ENCODE data around the gene CHMP2A.

Gene CHMP2A

GRCh38 chr19:58543826-58544590, 10.9 kb downstream of the CHMP2A start, which contains the start of gene TRIM28 (continued):
- TF ChIP-seq ZNF184 (tag by site-specific recombination; IDR thresholded peaks at IDR 0.05) (no peak), ZNF138 (tag by site-specific recombination; IDR thresholded peaks at IDR 0.05; ENCODE audit: borderline replicate concordance) (no peak), ZNF501 (tag by site-specific recombination; IDR thresholded peaks at IDR 0.05) (peak; percentile 61; the same call in 1 of the 2 replicates), ZNF571 (tag by site-specific recombination; IDR thresholded peaks at IDR 0.05) (no peak), HOXC10 (CRISPR knock-in tag; IDR thresholded peaks at IDR 0.05) (peak; percentile 96; the same call in 1 of the 2 replicates), MZF1 (tag by site-specific recombination; IDR thresholded peaks at IDR 0.05; ENCODE audit: borderline replicate concordance) (peak; percentile 99), ZNF664 (tag by site-specific recombination; IDR thresholded peaks at IDR 0.05) (no peak), PBX3 (CRISPR knock-in tag; IDR thresholded peaks at IDR 0.05) (peak; percentile 96), KLF9 (tag by site-specific recombination; IDR thresholded peaks at IDR 0.05; ENCODE audit: low read depth) (peak; percentile 81), ZNF639 (tag by site-specific recombination; IDR thresholded peaks at IDR 0.05) (no peak), ZNF518A (tag by site-specific recombination; conservative IDR thresholded peaks at IDR 0.05; ENCODE audit: low read depth) (no peak), ZXDB (tag by site-specific recombination; IDR thresholded peaks at IDR 0.05) (peak; percentile 58), TCF7L2 (IDR thresholded peaks at IDR 0.05; ENCODE audit: borderline replicate concordance, low read depth, low read length) (no peak), ZSCAN30 (tag by site-specific recombination; IDR thresholded peaks at IDR 0.05) (peak; percentile 83), ZNF561 (tag by site-specific recombination; IDR thresholded peaks at IDR 0.05; ENCODE audit: borderline replicate concordance) (peak; percentile 2; the same call in 1 of the 2 replicates), SCRT2 (tag by site-specific recombination; IDR thresholded peaks at IDR 0.05) (no peak), ZSCAN18 (tag by site-specific recombination; IDR thresholded peaks at IDR 0.05) (no peak), PATZ1 (tag by site-specific recombination; IDR thresholded peaks at IDR 0.05) (peak; percentile 88), KLF10 (tag by site-specific recombination; IDR thresholded peaks at IDR 0.05) (peak; percentile 56; the same call in 1 of the 2 replicates), ZNF174 (tag by site-specific recombination; IDR thresholded peaks at IDR 0.05) (no peak), ZNF677 (tag by site-specific recombination; IDR thresholded peaks at IDR 0.05) (peak; percentile 36; the same call in 1 of the 2 replicates), ZNF23 (tag by site-specific recombination; IDR thresholded peaks at IDR 0.05; ENCODE audit: borderline replicate concordance) (no peak), ZBTB10 (tag by site-specific recombination; IDR thresholded peaks at IDR 0.05) (peak; percentile 69; the same call in 1 of the 2 replicates), OVOL3 (tag by site-specific recombination; IDR thresholded peaks at IDR 0.05) (no peak), ZNF394 (tag by site-specific recombination; IDR thresholded peaks at IDR 0.05; ENCODE audit: borderline replicate concordance) (0 out of 2 replicates have a peak, but pooled peaks have one; percentile 8)
